ENCODE measurements around the gene ABCB7.
"Not testable (repeated sequence)": the region's sequence is repeated elsewhere in the genome, so short reads cannot be mapped to it uniquely, and the experiment has no call there.

The ABCB7 gene

GRCh38 chrX:75155827-75156525 is at the start of gene ABCB7:
Gene ABCB7, minus strand, starts transcription at chrX:75156283. Its CDS starts 11 bp downstream, at chrX:75156272.
- peak; percentile 67 to 80 for DNase-seq

DNA sequence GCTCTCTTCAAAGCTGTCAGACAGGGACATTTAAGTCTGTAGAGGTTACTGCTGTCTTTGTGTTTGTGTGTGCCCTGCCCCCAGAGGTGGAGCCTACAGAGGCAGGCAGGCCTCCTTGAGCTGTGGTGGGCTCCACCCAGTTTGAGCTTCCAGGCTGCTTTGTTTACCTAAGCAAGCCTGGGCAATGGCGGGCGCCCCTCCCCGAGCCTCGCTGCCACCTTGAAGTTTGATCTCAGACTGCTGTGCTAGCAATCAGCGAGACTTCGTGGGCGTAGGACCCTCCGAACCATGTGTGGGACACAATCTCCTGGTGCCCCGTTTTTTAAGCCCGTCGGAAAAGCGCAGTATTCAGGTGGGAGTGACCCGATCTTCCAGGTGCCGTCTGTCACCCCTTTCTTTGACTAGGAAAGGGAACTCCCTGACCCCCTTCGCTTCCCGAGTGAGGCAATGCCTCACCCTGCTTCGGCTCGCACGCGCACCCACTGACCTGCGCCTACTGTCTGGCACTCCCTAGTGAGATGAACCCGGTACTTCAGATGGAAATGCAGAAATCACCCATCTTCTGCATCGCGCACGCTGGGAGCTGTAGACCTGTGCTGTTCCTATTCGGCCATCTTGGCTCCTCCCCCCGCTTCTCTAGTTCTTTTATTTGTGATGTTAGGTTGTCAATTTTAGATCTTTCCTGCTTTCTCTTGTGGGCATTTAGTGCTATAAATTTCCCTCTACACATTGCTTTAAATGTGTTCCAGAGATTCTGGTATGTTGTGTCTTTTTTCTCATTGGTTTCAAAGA is 32.5 kb upstream of the ABCB7 start:
- peak; percentile 23 to 50 for DNase-seq

DNA sequence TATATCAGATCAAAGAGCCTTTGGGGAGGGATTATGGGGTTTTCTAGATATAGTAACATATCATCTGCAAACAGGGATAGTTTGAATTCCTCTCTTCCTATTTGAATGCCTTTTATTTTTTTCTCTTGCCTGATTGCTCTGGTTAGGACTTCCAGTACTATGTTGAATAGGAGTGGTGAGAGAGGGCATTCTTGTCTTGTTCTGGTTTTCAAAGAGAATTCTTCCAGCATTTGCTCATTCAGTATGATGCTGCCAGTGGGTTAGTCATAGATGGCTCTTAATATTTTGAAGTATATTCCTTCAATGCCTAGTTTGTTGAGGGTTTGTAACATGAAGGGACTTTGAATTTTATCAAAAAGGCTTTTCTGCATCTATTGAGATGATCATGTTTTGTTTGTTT is 25.6 kb upstream of the ABCB7 start:
- DNase-seq = no peak

GRCh38 chrX:75179536-75180293 is 23.6 kb upstream of the ABCB7 start:
- not testable (repeated sequence) for DNase-seq

GRCh38 chrX:75172257-75172890 is 16.3 kb upstream of the ABCB7 start:
- DNase-seq = not testable (repeated sequence)

GRCh38 chrX:75158054-75158453 is 2.0 kb upstream of the ABCB7 start:
- DNase-seq = no peak

DNA sequence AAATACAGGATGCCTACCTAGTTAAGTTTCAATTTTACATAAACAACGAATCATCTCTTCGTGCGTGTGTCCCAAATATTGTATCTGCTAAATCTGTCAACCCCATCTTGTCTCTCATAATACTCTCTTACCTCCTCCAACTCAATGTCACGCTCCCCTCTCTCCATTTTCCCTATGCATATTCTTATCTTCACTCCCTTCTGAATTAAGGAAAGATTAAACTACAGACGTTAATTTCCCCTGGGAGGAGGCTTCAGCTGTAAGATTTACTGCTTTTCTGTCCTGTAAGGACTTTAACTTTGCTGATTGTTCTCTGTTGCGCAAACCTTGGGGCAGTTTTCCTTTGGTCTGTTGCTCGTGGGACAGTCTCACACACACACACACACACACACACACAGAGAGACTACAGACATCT is 455 bp upstream of the ABCB7 start:
- DNase-seq = no peak

- DNase-seq = peak; percentile 10 to 16
Observed at GRCh38 chrX:75155447-75155826, 646 bp downstream of the ABCB7 start.

DNA sequence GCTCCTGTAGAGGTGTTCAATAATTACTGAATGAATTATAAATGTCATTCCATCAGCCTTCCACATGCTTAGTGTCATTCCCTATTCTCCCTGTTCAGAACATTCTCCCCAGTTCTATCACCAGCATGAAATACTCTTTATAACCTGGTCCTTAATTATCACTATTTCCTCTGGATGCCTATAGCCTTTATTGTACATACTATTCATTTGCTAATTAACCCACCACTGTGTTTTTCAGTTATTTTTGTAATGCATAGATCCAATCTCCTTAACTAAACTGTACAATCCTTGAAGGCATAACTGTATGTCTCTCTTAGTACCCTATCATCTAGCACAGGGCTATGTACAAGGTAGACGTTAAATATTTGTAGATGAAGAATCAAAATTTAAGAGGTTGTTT is 1.2 kb downstream of the ABCB7 start:
- no peak for DNase-seq

DNA sequence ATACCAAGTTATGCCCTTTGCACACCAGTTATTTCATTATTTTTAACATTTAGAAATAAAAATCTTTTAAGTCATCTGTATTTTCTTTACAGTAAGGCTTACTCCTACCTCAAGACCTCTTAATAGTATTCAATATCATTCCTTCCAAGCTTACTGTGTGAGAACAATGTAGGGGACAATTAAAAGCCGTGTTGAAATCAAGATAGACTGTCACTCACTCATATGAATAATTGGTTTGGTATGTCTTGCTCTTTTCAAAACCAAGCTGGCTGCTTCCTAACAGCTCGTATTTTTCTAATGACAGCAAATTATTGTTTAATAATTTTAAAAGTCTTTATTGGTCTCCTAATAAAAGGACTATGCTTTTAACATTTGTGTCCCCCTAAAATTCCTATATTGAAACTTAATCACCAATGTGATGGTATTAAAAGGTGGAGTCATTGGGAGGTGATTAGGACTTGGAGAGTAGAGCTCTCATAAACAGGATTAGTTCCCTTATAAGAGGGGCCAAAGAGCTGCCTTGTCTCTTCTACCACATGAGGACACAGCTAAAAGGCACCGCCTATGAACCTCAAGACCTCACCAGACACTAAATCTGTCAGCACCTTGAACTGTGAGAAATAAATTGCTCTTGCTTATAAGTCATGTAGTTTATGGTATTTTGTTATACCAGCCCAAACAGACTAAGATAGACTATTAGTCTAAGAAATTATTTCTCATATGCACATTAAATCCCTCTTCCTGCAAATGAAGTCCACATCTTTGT is 4.1 kb downstream of the ABCB7 start:
- no peak for DNase-seq

GRCh38 chrX:75149654-75150053 is 6.4 kb downstream of the ABCB7 start:
- DNase-seq = no peak

- DNase-seq = no peak
Observed at GRCh38 chrX:75132672-75133071, 23.4 kb downstream of the ABCB7 start.

GRCh38 chrX:75131973-75132627 is 24.0 kb downstream of the ABCB7 start:
- no peak for DNase-seq

- not testable (repeated sequence) for DNase-seq
Observed at GRCh38 chrX:75129069-75129468, 27.0 kb downstream of the ABCB7 start.

DNA sequence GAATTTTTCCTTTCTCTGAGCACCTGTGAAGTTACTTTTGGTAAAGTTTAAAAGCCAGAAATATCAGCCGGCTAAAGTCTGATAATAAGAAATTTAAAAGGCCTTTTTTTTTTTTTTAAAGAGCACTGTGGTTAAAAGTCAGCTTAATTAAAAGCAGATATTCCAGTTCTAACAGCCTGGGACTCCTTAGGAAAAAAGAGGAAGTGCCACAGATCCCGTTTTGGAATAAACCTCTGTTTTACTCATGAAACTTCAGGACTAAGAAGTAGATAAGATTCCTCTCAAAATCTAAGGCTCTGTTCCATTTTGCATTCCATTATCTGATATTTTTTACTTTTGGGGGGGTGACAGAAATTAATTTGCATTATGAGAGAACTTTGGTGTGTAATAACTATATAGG is 37.8 kb downstream of the ABCB7 start:
- DNase-seq = no peak

- DNase-seq = no peak
Observed at GRCh38 chrX:75115707-75116413, 40.2 kb downstream of the ABCB7 start.

- no peak for DNase-seq
Observed at GRCh38 chrX:75114638-75115037, 41.4 kb downstream of the ABCB7 start.

DNA sequence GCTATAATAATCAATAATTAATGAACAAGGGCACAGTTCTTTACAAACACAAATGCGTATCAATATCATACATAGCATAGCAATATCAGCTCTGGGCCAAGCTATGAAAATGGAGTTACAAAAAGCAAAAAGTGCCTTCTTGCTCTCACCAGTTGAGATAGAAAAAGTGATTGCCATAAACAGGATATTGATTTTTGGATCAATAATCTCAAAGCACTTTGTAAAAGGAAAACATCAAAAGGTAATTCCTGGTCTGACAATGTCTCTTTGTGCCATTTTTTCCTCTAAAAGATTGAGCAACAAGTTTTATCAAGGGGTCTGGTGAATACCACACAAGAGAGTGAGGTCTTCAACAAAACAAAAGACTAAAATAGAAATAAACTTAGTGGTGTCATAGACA is 42.4 kb downstream of the ABCB7 start:
- DNase-seq = no peak

GRCh38 chrX:75107863-75108509 is 48.1 kb downstream of the ABCB7 start:
- no peak for DNase-seq

DNA sequence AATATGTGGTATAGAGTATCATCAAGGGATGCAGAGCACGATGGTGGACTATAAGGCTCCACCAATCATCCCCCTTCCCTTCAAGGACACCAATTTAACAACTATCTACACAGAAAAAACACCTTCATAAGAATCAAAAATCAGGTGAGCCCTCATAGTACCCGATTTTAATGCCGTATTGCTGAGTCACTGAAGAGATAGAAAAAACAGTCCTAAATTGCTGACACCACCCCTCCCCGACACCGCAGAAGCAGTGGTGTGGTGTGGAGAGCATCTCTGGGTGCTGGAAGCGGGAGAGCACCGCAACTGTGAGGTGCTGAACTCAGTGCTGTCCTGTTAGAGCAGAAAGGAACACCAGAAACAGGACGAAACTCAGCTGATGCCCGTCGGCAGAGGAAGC is 49.3 kb downstream of the ABCB7 start:
- DNase-seq = no peak

DNA sequence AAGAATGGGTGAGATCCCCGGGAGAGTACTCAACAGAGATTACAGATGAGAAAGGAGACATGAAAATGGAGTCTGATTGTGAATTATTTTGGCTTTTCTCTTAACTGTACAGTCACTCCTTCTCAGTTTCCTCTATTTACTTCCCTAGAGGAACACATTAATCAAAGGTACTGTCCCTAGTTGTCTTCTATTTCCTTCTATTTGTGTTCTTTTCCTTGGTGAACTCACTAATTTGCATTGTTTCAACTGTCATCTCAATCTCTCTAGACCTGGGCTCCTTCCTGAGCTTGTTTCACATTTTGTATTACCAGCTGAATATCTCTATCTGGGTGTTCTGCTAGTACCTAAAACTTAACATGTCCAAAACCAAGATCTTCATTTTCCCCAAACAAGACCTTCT is 59.8 kb downstream of the ABCB7 start:
- no peak for DNase-seq

Measured in NCI-H526 (cell line).